Neural cell (in vitro differentiated cells): ENCODE results near the gene LDLRAD4. TPM values are rescaled to one million over a fixed set of nuclear protein-coding genes. Genes with fewer than 3 reads are reported as not detected.

Source experiments
- H2AFZ ChIP-seq: fragments of 200-600, 300-800 bp; sonication (generic), shearing (Covaris generic); 2 replicates; pipeline ENCODE4 v1.6.0; 2014; ENCODE audit warnings: low read depth, mild to moderate bottlenecking, antibody characterized with exemption, low read length, moderate library complexity
- H3F3A ChIP-seq: fragments of 200-600 bp; shearing (Covaris generic); 2 replicates; pipeline ENCODE4 v1.6.1; 2016; ENCODE audit warnings: mild to moderate bottlenecking, moderate library complexity, mixed read lengths, antibody characterized with exemption, low read length; ENCODE audit not compliant: insufficient read depth, poor library complexity, severe bottlenecking
- H3K27ac ChIP-seq: fragments of 200-600, 300-800 bp; sonication (generic), shearing (Covaris generic); 2 replicates; pipeline ENCODE4 v1.5.1; 2014; ENCODE audit warnings: mild to moderate bottlenecking, low read length, moderate library complexity
- H3K27me3 ChIP-seq: fragments of 300-800, 200-600 bp; sonication (generic), shearing (Covaris generic); 2 replicates; pipeline ENCODE4 v1.6.0; 2014; ENCODE audit warnings: mild to moderate bottlenecking, low read depth, low read length, moderate library complexity; ENCODE audit not compliant: insufficient read depth
- H3K36me3 ChIP-seq: fragments of 300-800, 200-600 bp; sonication (generic), shearing (Covaris generic); 2 replicates; pipeline ENCODE4 v1.5.1; 2014; ENCODE audit warnings: mild to moderate bottlenecking, antibody characterized with exemption, low read length, moderate library complexity; ENCODE audit not compliant: insufficient read depth
- H3K4me2 ChIP-seq: fragments of 300-800, 200-600 bp; sonication (generic), shearing (Covaris generic); 2 replicates; pipeline ENCODE4 v1.6.0; 2014; ENCODE audit warnings: mild to moderate bottlenecking, low read length
- H3K4me3 ChIP-seq: fragments of 300-800, 200-600 bp; sonication (generic), shearing (Covaris generic); 2 replicates; pipeline ENCODE4 v1.5.1; 2014; ENCODE audit warnings: mild to moderate bottlenecking, low read length, moderate library complexity
- H3K79me2 ChIP-seq: fragments of 200-600 bp; shearing (Covaris generic); replicated peaks from 2 replicates; pipeline ENCODE4 v1.6.0; 2014; ENCODE audit warnings: mild to moderate bottlenecking, low read length, moderate library complexity; ENCODE audit not compliant: insufficient read depth
- H3K9ac ChIP-seq: fragments of 300-800, 200-600 bp; sonication (generic), shearing (Covaris generic); 2 replicates; pipeline ENCODE4 v1.6.1; 2016; ENCODE audit warnings: mild to moderate bottlenecking, low read length, mixed read lengths
- H3K9me2 ChIP-seq: fragments of 200-600 bp; shearing (Covaris generic); 2 replicates; pipeline ENCODE4 v1.6.1; 2016; ENCODE audit warnings: mild to moderate bottlenecking, low read length, mixed read lengths; ENCODE audit not compliant: insufficient read depth
- H3K9me3 ChIP-seq: fragments of 200-600, 300-800 bp; sonication (generic), shearing (Covaris generic); 2 replicates; pipeline ENCODE4 v1.6.1; 2016; ENCODE audit warnings: mild to moderate bottlenecking, mixed run types, low read length, moderate library complexity, mixed read lengths
- H4K20me1 ChIP-seq: fragments of 200-600 bp; shearing (Covaris generic); 2 replicates; pipeline ENCODE4 v1.6.1; 2016; ENCODE audit warnings: mild to moderate bottlenecking, mixed run types; ENCODE audit not compliant: insufficient read depth
- EP300 ChIP-seq: fragments of 450-650 bp; conservative IDR thresholded peaks from 2 replicates; pipeline ENCODE4 v1.6.1; 2014; ENCODE audit warnings: antibody characterized with exemption, mild to moderate bottlenecking, moderate library complexity; ENCODE audit not compliant: poor library complexity, severe bottlenecking
- EZH2 ChIP-seq: fragments of 200-600, 300-800 bp; shearing (Covaris generic), sonication (generic); IDR thresholded peaks from 2 replicates; pipeline ENCODE4 v1.6.1; 2014; ENCODE audit warnings: antibody characterized with exemption, low read length, borderline replicate concordance, mild to moderate bottlenecking; ENCODE audit not compliant: insufficient read depth, poor library complexity, severe bottlenecking
- MXI1 ChIP-seq: fragments of 450-650 bp; conservative IDR thresholded peaks from 2 replicates; pipeline ENCODE4 v1.6.1; 2014; ENCODE audit warnings: antibody characterized with exemption, mild to moderate bottlenecking; ENCODE audit not compliant: poor library complexity, severe bottlenecking
- POLR2AphosphoS5 ChIP-seq: IDR thresholded peaks from 2 replicates; pipeline ENCODE4 v1.6.1; 2012
- RAD21 ChIP-seq: fragments of 450-650 bp; conservative IDR thresholded peaks from 2 replicates; pipeline ENCODE4 v1.6.1; 2014; ENCODE audit warnings: antibody characterized with exemption, mild to moderate bottlenecking, moderate library complexity
- SMC3 ChIP-seq: fragments of 450-650 bp; conservative IDR thresholded peaks from 2 replicates; pipeline ENCODE4 v1.6.1; 2014; ENCODE audit warnings: antibody characterized with exemption, mild to moderate bottlenecking, moderate library complexity; ENCODE audit not compliant: poor library complexity
- TAF1 ChIP-seq: IDR thresholded peaks from 2 replicates; pipeline ENCODE4 v1.6.1; 2012; ENCODE audit warnings: low read depth
- polyA plus RNA-seq: library from polyadenylated mRNA; depleted of rRNA; stranded (reverse); fragments of >200 nt; gene quantifications from 2 replicates; pipeline ENCODE4 v1.2.3, GENCODE V29; 2014
- TF ChIP-seq, protein P1 (sequence below): fragments of 450-650 bp; IDR thresholded peaks from 2 replicates; pipeline ENCODE4 v1.5.1; 2014; ENCODE audit warnings: antibody characterized with exemption, mild to moderate bottlenecking, moderate library complexity; ENCODE audit not compliant: poor library complexity, severe bottlenecking
- TF ChIP-seq, protein P2 (sequence below): IDR thresholded peaks from 2 replicates; pipeline ENCODE4 v1.6.1; 2012; ENCODE audit warnings: borderline replicate concordance

LDLRAD4 gene
- polyA plus RNA-seq, 1 donor from 2014 or later, result 3.7 TPM

DNA sequence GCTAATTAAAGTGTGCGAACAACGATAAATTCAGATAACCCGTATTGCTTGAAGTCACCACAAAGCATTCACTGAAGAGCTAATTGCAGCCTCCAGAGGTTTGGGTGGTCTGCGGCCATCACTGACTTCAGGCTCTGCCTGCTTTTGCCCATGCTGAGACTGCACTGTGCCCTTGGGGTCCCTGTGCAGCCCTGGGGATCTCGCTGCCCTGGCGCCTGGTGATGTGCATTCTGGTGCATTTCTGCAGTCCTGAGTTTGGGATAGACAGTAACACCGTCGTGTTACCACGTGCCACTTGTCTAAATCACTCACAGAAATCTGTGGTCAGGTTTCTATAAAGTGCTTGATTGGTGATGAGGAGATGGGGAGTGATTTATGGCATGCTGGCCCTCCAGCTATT lies 27.6 kb downstream of the LDLRAD4 start:
- H4K20me1 ChIP-seq, result no peaks in the 10 kb centered on the region
- H3K4me2 ChIP-seq, result no peak overlapping the region
- no peak overlapping the region for H3K27ac ChIP-seq
- H3K9me3 ChIP-seq, result peaks cover 5% of the 10 kb centered on the region
- no peaks in the 10 kb centered on the region for H3K9me2 ChIP-seq
- no peak overlapping the region for H2AFZ ChIP-seq
- H3K27me3 ChIP-seq, result no peaks in the 10 kb centered on the region
- H3K36me3 ChIP-seq, result no peaks in the 10 kb centered on the region
- H3F3A ChIP-seq, result no peaks in the 10 kb centered on the region
- H3K79me2 ChIP-seq, result no peaks in the 10 kb centered on the region
- TF ChIP-seq EZH2, result no peak
- TF ChIP-seq, protein P1, sequence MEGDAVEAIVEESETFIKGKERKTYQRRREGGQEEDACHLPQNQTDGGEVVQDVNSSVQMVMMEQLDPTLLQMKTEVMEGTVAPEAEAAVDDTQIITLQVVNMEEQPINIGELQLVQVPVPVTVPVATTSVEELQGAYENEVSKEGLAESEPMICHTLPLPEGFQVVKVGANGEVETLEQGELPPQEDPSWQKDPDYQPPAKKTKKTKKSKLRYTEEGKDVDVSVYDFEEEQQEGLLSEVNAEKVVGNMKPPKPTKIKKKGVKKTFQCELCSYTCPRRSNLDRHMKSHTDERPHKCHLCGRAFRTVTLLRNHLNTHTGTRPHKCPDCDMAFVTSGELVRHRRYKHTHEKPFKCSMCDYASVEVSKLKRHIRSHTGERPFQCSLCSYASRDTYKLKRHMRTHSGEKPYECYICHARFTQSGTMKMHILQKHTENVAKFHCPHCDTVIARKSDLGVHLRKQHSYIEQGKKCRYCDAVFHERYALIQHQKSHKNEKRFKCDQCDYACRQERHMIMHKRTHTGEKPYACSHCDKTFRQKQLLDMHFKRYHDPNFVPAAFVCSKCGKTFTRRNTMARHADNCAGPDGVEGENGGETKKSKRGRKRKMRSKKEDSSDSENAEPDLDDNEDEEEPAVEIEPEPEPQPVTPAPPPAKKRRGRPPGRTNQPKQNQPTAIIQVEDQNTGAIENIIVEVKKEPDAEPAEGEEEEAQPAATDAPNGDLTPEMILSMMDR, result no peak
- no peak for TF ChIP-seq RAD21
- no peak for TF ChIP-seq POLR2AphosphoS5
- no peak for TF ChIP-seq EP300
- TF ChIP-seq SMC3, result no peak
- no peak for TF ChIP-seq MXI1
- TF ChIP-seq, protein P2, sequence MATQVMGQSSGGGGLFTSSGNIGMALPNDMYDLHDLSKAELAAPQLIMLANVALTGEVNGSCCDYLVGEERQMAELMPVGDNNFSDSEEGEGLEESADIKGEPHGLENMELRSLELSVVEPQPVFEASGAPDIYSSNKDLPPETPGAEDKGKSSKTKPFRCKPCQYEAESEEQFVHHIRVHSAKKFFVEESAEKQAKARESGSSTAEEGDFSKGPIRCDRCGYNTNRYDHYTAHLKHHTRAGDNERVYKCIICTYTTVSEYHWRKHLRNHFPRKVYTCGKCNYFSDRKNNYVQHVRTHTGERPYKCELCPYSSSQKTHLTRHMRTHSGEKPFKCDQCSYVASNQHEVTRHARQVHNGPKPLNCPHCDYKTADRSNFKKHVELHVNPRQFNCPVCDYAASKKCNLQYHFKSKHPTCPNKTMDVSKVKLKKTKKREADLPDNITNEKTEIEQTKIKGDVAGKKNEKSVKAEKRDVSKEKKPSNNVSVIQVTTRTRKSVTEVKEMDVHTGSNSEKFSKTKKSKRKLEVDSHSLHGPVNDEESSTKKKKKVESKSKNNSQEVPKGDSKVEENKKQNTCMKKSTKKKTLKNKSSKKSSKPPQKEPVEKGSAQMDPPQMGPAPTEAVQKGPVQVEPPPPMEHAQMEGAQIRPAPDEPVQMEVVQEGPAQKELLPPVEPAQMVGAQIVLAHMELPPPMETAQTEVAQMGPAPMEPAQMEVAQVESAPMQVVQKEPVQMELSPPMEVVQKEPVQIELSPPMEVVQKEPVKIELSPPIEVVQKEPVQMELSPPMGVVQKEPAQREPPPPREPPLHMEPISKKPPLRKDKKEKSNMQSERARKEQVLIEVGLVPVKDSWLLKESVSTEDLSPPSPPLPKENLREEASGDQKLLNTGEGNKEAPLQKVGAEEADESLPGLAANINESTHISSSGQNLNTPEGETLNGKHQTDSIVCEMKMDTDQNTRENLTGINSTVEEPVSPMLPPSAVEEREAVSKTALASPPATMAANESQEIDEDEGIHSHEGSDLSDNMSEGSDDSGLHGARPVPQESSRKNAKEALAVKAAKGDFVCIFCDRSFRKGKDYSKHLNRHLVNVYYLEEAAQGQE, result no peak
- no peak for TF ChIP-seq TAF1
- H3K9ac ChIP-seq, result no peak overlapping the region
- H3K4me3 ChIP-seq, result no peak overlapping the region

- TF ChIP-seq SMC3 (no peak), EP300 (no peak)
- H4K20me1 ChIP-seq, result no peaks in the 10 kb centered on the region
- H3K27ac ChIP-seq, result no peak overlapping the region
- H3K4me2 ChIP-seq, result no peak overlapping the region
- no peaks in the 10 kb centered on the region for H3F3A ChIP-seq
- no peak overlapping the region for H3K4me3 ChIP-seq
- no peak overlapping the region for H3K9ac ChIP-seq
- H2AFZ ChIP-seq, result no peak overlapping the region
- no peaks in the 10 kb centered on the region for H3K9me2 ChIP-seq
- no peaks in the 10 kb centered on the region for H3K27me3 ChIP-seq
- H3K9me3 ChIP-seq, result peaks cover 5% of the 10 kb centered on the region
- no peaks in the 10 kb centered on the region for H3K36me3 ChIP-seq
- no peaks in the 10 kb centered on the region for H3K79me2 ChIP-seq
Observed at GRCh38 chr18:13246591-13246990, 28.0 kb downstream of the LDLRAD4 start.

GRCh38 chr18:13247506-13247905 lies 28.9 kb downstream of the LDLRAD4 start:
- Histone ChIP-seq H4K20me1 (no peaks in the 10 kb centered on the region), H3K79me2 (no peaks in the 10 kb centered on the region), H3F3A (no peaks in the 10 kb centered on the region)

More at GRCh38 chr18:13247506-13247905, 28.9 kb downstream of the LDLRAD4 start:
- Histone ChIP-seq H3K4me2 (no peak overlapping the region), H3K9me2 (no peaks in the 10 kb centered on the region), H3K36me3 (no peaks in the 10 kb centered on the region), H2AFZ (no peak overlapping the region), H3K27me3 (no peaks in the 10 kb centered on the region), H3K27ac (no peak overlapping the region), H3K9me3 (peaks cover 5% of the 10 kb centered on the region), H3K4me3 (no peak overlapping the region), H3K9ac (no peak overlapping the region)
- TF ChIP-seq EP300 (no peak), SMC3 (no peak), POLR2AphosphoS5 (no peak)
